ENCODE measurements around the gene PRDM10. TPM values are rescaled to one million over a fixed set of nuclear protein-coding genes. Genes with fewer than 3 reads are reported as not detected.

PRDM10 gene
- total and polyA plus RNA-seq, 3 experiments from 2014 or later = 2.8 to 17.7 (median 16.0) TPM

DNA sequence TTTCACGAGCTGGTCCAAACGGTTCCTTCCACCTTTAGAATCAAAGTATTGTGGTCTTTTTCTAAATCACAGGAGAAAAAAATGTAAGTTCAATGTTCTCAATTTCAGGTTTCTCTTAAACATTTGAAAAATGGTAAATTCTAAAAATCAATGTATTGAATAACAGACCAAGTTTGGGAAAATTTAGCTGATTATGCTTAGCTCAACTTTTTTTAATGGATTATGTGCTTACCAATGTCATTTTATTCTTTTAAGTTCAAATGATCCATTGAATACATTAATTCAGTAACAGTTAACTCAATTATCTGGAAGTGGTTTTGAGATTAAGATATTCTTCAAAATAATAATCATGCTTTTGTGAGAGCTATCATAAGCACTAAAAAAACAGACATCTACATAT, 5.1 kb downstream of the PRDM10 start:
- Histone ChIP-seq H3K4me3 (ENCODE audit: low read length) (no peak overlapping the region), H3K27me3 (ENCODE audit: insufficient read depth, low read length, poor library complexity, severe bottlenecking) (no peaks in the 10 kb centered on the region), H3K4me1 (ENCODE audit: insufficient read depth, low read length) (peaks cover 10% of the 10 kb centered on the region), H3K9me3 (ENCODE audit: low read length) (no peaks in the 10 kb centered on the region), H3K27ac (ENCODE audit: low read depth, low read length) (no peak overlapping the region), H3K36me3 (ENCODE audit: insufficient read depth, low read length) (no peaks in the 10 kb centered on the region)
- Mint-ChIP-seq H3K36me3 (peaks cover 0 to 12% (median 3%) of the 10 kb centered on the region in 3 donors), H3K27me3 (no peaks in the 10 kb centered on the region), H3K4me1 (peaks cover 34 to 53% (median 51%) of the 10 kb centered on the region in 3 donors), H3K27ac (peak overlapping the region in 2 of 8 donors; percentile 6 to 49), H3K9me3 (no peaks in the 10 kb centered on the region), H3K4me3 (no peak overlapping the region)
- DNase-seq = no peak
- CTCF ChIA-PET = interaction anchor here (0.8 to 1.1 kb wide), 2 partner anchors 16 to 144 kb away, joined by 3 read pairs; no protein-coding TSS in a partner anchor
- POLR2A ChIA-PET = interaction anchor here (0.8 kb wide), 1 partner anchor 11 kb away, joined by 3 read pairs; no protein-coding TSS in a partner anchor

DNA sequence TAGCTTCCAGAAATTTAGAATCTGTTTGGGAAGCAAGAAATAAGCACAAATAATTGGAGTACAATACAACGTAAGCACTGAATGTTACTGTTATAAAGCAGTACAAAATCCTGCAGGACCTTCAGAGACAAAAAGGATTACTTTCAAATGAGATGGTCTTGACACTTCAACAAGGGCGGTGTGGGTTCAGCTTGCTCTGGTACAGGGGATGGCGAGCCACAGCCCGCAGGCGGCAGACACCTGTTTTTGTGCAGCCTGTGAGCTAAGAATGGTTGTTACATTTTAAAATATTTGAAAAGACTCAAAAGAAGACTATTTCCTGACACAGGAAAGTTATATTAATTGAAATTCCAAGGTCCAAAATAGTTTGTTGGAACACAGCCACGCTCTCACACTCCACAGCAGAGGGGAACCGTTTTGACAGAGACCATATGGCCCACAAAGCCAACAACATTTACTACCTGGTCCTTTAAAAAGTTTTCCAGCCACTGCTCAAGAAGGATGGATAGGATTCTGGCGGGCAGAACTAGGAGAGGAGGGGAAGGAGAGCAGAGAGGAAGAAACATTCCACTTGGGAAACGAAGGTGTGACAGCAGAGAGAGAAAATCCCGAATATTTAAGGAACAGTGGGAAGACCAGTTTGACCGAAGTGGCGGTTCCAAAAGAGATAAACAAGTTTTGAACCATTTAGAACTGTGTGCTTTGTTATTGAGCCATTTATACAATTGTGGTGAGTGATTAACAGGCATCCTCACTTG, 6.3 kb downstream of the PRDM10 start:
- Histone ChIP-seq H3K9me3 (ENCODE audit: low read length) (no peaks in the 10 kb centered on the region), H3K4me1 (ENCODE audit: insufficient read depth, low read length) (peaks cover 8% of the 10 kb centered on the region), H3K4me3 (ENCODE audit: low read length) (no peak overlapping the region), H3K36me3 (ENCODE audit: insufficient read depth, low read length) (no peaks in the 10 kb centered on the region), H3K27ac (ENCODE audit: low read depth, low read length) (no peak overlapping the region), H3K27me3 (ENCODE audit: insufficient read depth, low read length, poor library complexity, severe bottlenecking) (no peaks in the 10 kb centered on the region)
- Mint-ChIP-seq H3K27ac (peak overlapping the region in 4 of 8 donors; percentile 27 to 75 (median 46)), H3K36me3 (peaks cover 0 to 9% (median 3%) of the 10 kb centered on the region in 3 donors), H3K9me3 (no peaks in the 10 kb centered on the region), H3K27me3 (no peaks in the 10 kb centered on the region), H3K4me1 (peaks cover 35 to 57% (median 55%) of the 10 kb centered on the region in 3 donors), H3K4me3 (peak overlapping the region in 1 of 7 donors; percentile 66)
- no peak for DNase-seq
- ChIA-PET POLR2A (no interaction called here), CTCF (interaction anchor here (1.0 kb wide), 1 partner anchor 136 kb away, joined by 5 read pairs; no protein-coding TSS in a partner anchor)

DNA sequence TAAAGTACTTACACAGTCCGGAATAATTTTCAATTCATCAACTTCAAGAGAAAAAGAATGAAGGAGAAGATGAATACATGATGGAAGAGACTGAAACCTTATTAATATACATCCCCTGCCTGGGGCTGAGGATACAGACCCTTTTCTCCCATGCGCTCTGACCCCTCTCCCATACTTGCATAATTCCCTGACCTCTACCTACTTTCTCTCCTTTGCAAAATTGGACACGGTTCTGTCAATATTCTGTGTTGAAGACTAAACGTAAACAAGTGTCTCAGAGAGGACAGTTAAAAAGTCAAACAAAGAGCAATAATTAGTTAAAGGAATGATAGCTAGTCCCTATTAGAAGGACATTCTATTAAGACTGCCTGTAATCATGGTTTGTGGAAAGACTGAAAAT, 7.5 kb downstream of the PRDM10 start:
- DNase-seq = no peak
- H3K36me3 ChIP-seq (ENCODE audit: insufficient read depth, low read length) = no peaks in the 10 kb centered on the region
- Mint-ChIP-seq H3K4me1 (peaks cover 26 to 48% (median 48%) of the 10 kb centered on the region in 3 donors), H3K9me3 (no peaks in the 10 kb centered on the region), H3K27ac (peak overlapping the region in 2 of 8 donors; percentile 23 to 36), H3K27me3 (no peaks in the 10 kb centered on the region), H3K4me3 (no peak overlapping the region), H3K36me3 (peaks cover 0 to 9% (median 3%) of the 10 kb centered on the region in 3 donors)
- ChIA-PET POLR2A (no interaction called here), CTCF (no interaction called here)
- H3K4me3 ChIP-seq (ENCODE audit: low read length) = no peak overlapping the region
- H3K9me3 ChIP-seq (ENCODE audit: low read length) = no peaks in the 10 kb centered on the region
- no peak overlapping the region for H3K27ac ChIP-seq (ENCODE audit: low read depth, low read length)
- no peaks in the 10 kb centered on the region for H3K4me1 ChIP-seq (ENCODE audit: insufficient read depth, low read length)
- no peaks in the 10 kb centered on the region for H3K27me3 ChIP-seq (ENCODE audit: insufficient read depth, low read length, poor library complexity, severe bottlenecking)

DNA sequence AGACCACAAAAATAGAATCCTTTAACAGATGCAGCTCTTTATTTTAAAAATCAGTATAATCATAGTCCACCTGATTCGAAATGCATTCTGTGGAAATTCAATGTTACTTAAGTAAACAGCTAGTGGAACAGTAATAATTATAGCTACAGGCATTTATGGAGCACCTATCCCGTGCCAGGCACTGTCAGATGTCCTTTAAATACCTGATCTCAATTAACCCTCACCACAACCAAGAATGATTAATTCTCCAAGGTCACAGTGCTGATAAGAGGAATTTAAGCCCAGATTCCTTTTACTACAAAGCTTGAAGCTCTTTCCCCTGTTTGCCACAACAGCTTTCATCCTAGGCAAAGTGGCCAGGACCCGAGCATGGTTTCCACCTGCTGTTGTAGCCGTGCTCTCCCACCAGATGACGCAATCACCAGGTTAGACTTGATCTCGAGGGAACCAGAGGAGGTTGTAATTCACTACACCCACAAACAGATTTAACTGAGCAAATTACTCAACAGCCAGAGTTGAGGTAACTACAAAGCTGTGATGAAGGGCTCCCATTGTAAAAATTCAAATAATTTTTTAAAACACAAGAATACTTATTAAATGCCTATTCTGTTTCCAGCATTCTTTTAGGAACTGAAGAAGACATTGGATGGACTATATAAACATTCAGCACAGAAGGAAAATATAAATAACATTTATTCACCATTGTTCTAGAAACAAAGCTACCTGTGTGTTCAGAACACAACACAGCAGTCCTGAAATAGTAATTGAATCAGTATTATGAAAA, 10.3 kb downstream of the PRDM10 start:
- ChIA-PET POLR2A (interaction anchor here (0.8 to 1.9 kb wide), 2 partner anchors 10 to 11 kb away, joined by 3 to 8 read pairs; partner anchors contain the start of gene PRDM10), CTCF (interaction anchor here (0.9 to 2.7 kb wide), 8 partner anchors 9 to 143 kb away, joined by 3 to 19 read pairs (median 3); no protein-coding TSS in a partner anchor)
- no peaks in the 10 kb centered on the region for H3K9me3 Mint-ChIP-seq
- H3K4me3 ChIP-seq (ENCODE audit: low read length) = no peak overlapping the region
- H3K9me3 ChIP-seq (ENCODE audit: low read length) = no peaks in the 10 kb centered on the region
- H3K4me1 ChIP-seq (ENCODE audit: insufficient read depth, low read length) = no peaks in the 10 kb centered on the region
- DNase-seq = peak in 3 of 5 donors; percentile 11 to 53 (median 35)
- no peaks in the 10 kb centered on the region for H3K27me3 ChIP-seq (ENCODE audit: insufficient read depth, low read length, poor library complexity, severe bottlenecking)
- H3K36me3 Mint-ChIP-seq = peaks cover 0 to 7% (median 3%) of the 10 kb centered on the region in 3 donors
- H3K4me1 Mint-ChIP-seq = peaks cover 14 to 35% (median 29%) of the 10 kb centered on the region in 3 donors
- H3K36me3 ChIP-seq (ENCODE audit: insufficient read depth, low read length) = no peaks in the 10 kb centered on the region
- H3K27ac ChIP-seq (ENCODE audit: low read depth, low read length) = no peak overlapping the region
- no peak overlapping the region for H3K4me3 Mint-ChIP-seq
- no peaks in the 10 kb centered on the region for H3K27me3 Mint-ChIP-seq
- peak overlapping the region in 2 of 8 donors; percentile 47 to 61 for H3K27ac Mint-ChIP-seq

DNA sequence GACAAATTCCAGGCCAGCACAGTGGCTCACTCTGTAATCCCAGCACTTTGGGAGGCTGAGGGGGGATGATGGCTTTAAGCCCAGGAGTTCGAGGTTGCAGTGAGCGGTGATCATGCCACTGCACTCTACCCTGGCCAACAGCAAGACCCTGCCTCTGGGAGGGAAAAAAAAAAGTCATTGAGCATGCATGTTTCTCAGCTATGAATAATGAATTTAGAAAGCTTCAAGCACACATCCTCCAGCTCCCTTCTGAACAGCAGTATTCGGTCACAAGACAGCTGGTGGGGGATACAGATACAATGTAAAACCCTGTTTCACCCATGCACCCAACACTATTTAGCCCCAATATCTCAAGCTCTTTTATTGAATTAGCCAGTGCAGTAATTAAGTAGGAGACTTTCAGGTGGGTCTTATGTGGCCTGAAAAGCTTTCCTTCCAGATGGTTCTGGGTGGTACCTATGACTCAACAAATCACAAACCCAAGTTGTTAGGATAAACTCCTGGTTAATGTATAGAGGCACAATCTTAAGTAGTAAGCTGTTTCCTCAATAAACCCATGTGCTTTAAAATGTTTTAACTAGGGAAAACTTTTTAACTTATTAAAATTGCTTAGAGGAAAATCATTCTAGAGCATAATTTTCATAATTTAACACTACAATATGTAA, 13.4 kb downstream of the PRDM10 start:
- no peaks in the 10 kb centered on the region for H3K9me3 ChIP-seq (ENCODE audit: low read length)
- H3K36me3 Mint-ChIP-seq = peaks cover 4 to 6% (median 4%) of the 10 kb centered on the region in 3 donors
- H3K4me3 ChIP-seq (ENCODE audit: low read length) = no peak overlapping the region
- CTCF ChIA-PET = no interaction called here
- no peaks in the 10 kb centered on the region for H3K27me3 ChIP-seq (ENCODE audit: insufficient read depth, low read length, poor library complexity, severe bottlenecking)
- H3K4me1 Mint-ChIP-seq = peaks cover 6 to 24% (median 18%) of the 10 kb centered on the region in 3 donors
- POLR2A ChIA-PET = no interaction called here
- no peaks in the 10 kb centered on the region for H3K36me3 ChIP-seq (ENCODE audit: insufficient read depth, low read length)
- no peaks in the 10 kb centered on the region for H3K27me3 Mint-ChIP-seq
- H3K4me3 Mint-ChIP-seq = no peak overlapping the region
- H3K27ac ChIP-seq (ENCODE audit: low read depth, low read length) = no peak overlapping the region
- no peak for DNase-seq
- no peak overlapping the region for H3K27ac Mint-ChIP-seq
- H3K9me3 Mint-ChIP-seq = no peaks in the 10 kb centered on the region
- H3K4me1 ChIP-seq (ENCODE audit: insufficient read depth, low read length) = no peaks in the 10 kb centered on the region

DNA sequence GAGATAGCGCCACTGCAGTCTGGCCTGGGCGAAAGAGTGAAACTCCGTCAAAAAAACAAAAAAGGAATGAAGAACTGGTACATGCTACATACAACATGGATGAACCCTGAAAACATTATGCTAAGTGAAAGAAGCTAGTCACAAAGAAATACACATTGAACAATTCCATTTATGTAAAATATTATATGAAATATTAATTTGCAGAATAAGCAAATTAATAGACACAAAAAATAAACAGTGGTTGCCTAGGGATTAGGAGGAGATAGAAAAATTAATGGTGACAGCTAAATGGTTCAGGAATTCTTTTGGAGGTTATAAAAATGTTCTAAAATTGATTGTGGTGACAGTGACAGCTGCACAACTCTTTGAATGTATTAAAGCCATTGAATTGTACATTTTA, 14.7 kb downstream of the PRDM10 start:
- no peaks in the 10 kb centered on the region for H3K4me1 ChIP-seq (ENCODE audit: insufficient read depth, low read length)
- no peaks in the 10 kb centered on the region for H3K9me3 ChIP-seq (ENCODE audit: low read length)
- peaks cover 4 to 7% (median 6%) of the 10 kb centered on the region in 3 donors for H3K36me3 Mint-ChIP-seq
- no peak for DNase-seq
- H3K9me3 Mint-ChIP-seq = no peaks in the 10 kb centered on the region
- no peak overlapping the region for H3K4me3 Mint-ChIP-seq
- H3K27ac Mint-ChIP-seq = no peak overlapping the region
- ChIA-PET CTCF (interaction anchor here (1.2 to 1.5 kb wide), 3 partner anchors 11 to 144 kb away, joined by 3 read pairs; no protein-coding TSS in a partner anchor), POLR2A (no interaction called here)
- H3K27me3 Mint-ChIP-seq = peaks cover 0 to 2% of the 10 kb centered on the region in 2 donors
- H3K4me1 Mint-ChIP-seq = peaks cover 6 to 20% (median 14%) of the 10 kb centered on the region in 3 donors
- H3K4me3 ChIP-seq (ENCODE audit: low read length) = no peak overlapping the region
- no peak overlapping the region for H3K27ac ChIP-seq (ENCODE audit: low read depth, low read length)
- no peaks in the 10 kb centered on the region for H3K36me3 ChIP-seq (ENCODE audit: insufficient read depth, low read length)
- H3K27me3 ChIP-seq (ENCODE audit: insufficient read depth, low read length, poor library complexity, severe bottlenecking) = no peaks in the 10 kb centered on the region

DNA sequence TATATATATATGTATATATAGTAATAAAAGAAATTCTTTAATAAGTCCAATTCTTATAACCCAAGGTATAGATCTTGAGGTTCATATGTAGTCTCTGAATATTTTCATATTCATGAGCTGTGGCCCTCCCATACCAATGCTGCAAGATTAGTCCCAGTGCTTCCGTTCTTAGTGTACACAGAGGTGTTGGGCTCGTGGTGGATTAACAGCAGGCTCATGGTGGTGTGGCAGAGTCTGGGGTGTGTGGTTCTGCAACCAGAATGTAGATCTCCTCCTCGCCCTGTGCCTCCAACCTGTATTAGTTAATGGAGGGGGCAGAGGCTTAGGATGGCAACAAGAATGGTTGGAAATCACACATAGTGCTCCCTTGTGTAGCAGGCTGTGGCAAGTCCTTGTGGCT, 16.8 kb downstream of the PRDM10 start:
- CTCF ChIA-PET = interaction anchor here (0.7 to 2.0 kb wide), 2 partner anchors 139 to 145 kb away, joined by 3 to 6 read pairs; no protein-coding TSS in a partner anchor
- H3K27ac ChIP-seq (ENCODE audit: low read depth, low read length) = no peak overlapping the region
- POLR2A ChIA-PET = no interaction called here
- no peaks in the 10 kb centered on the region for H3K4me1 ChIP-seq (ENCODE audit: insufficient read depth, low read length)
- no peaks in the 10 kb centered on the region for H3K27me3 ChIP-seq (ENCODE audit: insufficient read depth, low read length, poor library complexity, severe bottlenecking)
- Mint-ChIP-seq H3K27ac (no peak overlapping the region), H3K9me3 (no peaks in the 10 kb centered on the region), H3K4me1 (peaks cover under 1 to 11% (median 1%) of the 10 kb centered on the region in 3 donors), H3K27me3 (peaks cover 0 to 2% of the 10 kb centered on the region in 2 donors), H3K4me3 (no peak overlapping the region), H3K36me3 (peaks cover 4 to 7% (median 6%) of the 10 kb centered on the region in 3 donors)
- no peaks in the 10 kb centered on the region for H3K36me3 ChIP-seq (ENCODE audit: insufficient read depth, low read length)
- no peaks in the 10 kb centered on the region for H3K9me3 ChIP-seq (ENCODE audit: low read length)
- H3K4me3 ChIP-seq (ENCODE audit: low read length) = no peak overlapping the region
- no peak for DNase-seq

Data from CD8-positive, alpha-beta memory T cell (primary cell).